CD14-positive monocyte (primary cell): ENCODE data around the gene TMEM132D. TPM values are rescaled to one million over a fixed set of nuclear protein-coding genes. Genes with fewer than 3 reads are reported as not detected.

Experiments used
- DNase-seq, 3 donors: peaks; one replicate each; pipeline ENCODE4 v3.0.0-alpha.2; 2011 to 2022
- H2AFZ ChIP-seq: 2 replicates; pipeline ENCODE4 v1.6.0; 2012; ENCODE audit warnings: mild to moderate bottlenecking, low read depth, low read length, inconsistent platforms; ENCODE audit not compliant: insufficient read depth, poor library complexity, severe bottlenecking
- H3K27ac ChIP-seq, 2 donors: 1 replicate in 1 of 2; 2 replicates in 1 of 2; pipeline ENCODE4 v1.5.1; 2012 to 2013; ENCODE audit warnings: low read length in 2 of 2, control low read depth in 1 of 2, inconsistent platforms in 1 of 2, low read depth in 1 of 2, mild to moderate bottlenecking in 1 of 2
- H3K27me3 ChIP-seq, 2 donors: one replicate each; pipeline versions ENCODE4 v1.6.0 to v1.6.1; 2011 to 2013; ENCODE audit warnings: low read length in 2 of 2; ENCODE audit not compliant: control insufficient read depth in 2 of 2, insufficient read depth in 2 of 2
- H3K36me3 ChIP-seq, 2 donors: replicated peaks in 1 of 2; 1 replicate in 1 of 2; 2 replicates in 1 of 2; pipeline versions ENCODE4 v1.5.1 to v1.6.1; 2012 to 2013; ENCODE audit warnings: low read length in 2 of 2, control low read depth in 1 of 2, inconsistent platforms in 1 of 2, mild to moderate bottlenecking in 1 of 2; ENCODE audit not compliant: insufficient read depth in 2 of 2, control insufficient read depth in 1 of 2
- H3K4me1 ChIP-seq, 2 donors: 1 replicate in 1 of 2; 2 replicates in 1 of 2; pipeline versions ENCODE4 v1.5.1 to v1.6.1; 2012 to 2013; ENCODE audit warnings: low read length in 2 of 2, control low read depth in 1 of 2, inconsistent platforms in 1 of 2, mild to moderate bottlenecking in 1 of 2, moderate library complexity in 1 of 2; ENCODE audit not compliant: insufficient read depth in 2 of 2, control insufficient read depth in 1 of 2
- H3K4me2 ChIP-seq: replicated peaks from 2 replicates; pipeline ENCODE3; 2012; ENCODE audit warnings: low read length, moderate library complexity, mild to moderate bottlenecking; ENCODE audit not compliant: poor library complexity, severe bottlenecking; ENCODE audit errors: extremely low read depth
- H3K4me3 ChIP-seq, 3 experiments: fragments of 200-600 bp in 1 of 3; sonication (generic) in 1 of 3; replicated peaks in 1 of 3; 1 replicate in 2 of 3; 2 replicates in 1 of 3; pipeline ENCODE4 v1.5.1; 2011 to 2013; ENCODE audit warnings: low read length in 3 of 3, mild to moderate bottlenecking in 3 of 3, control low read depth in 2 of 3, low read depth in 2 of 3, inconsistent platforms in 1 of 3, moderate library complexity in 1 of 3
- H3K79me2 ChIP-seq: 2 replicates; pipeline ENCODE4 v1.6.0; 2012; ENCODE audit warnings: mild to moderate bottlenecking, control low read depth, inconsistent platforms, low read length, moderate library complexity; ENCODE audit not compliant: insufficient read depth
- H3K9ac ChIP-seq: 2 replicates; pipeline ENCODE4 v1.6.0; 2017; ENCODE audit warnings: low read length, mild to moderate bottlenecking; ENCODE audit not compliant: insufficient read depth, poor library complexity, severe bottlenecking
- H3K9me3 ChIP-seq, 2 donors: replicated peaks in 1 of 2; 1 replicate in 1 of 2; 2 replicates in 1 of 2; pipeline versions ENCODE4 v1.5.1 to v1.6.1; 2012 to 2013; ENCODE audit warnings: low read length in 2 of 2, control low read depth in 1 of 2; ENCODE audit not compliant: control insufficient read depth in 1 of 2, insufficient read depth in 1 of 2
- H4K20me1 ChIP-seq: 2 replicates; pipeline ENCODE4 v1.6.0; 2012; ENCODE audit warnings: mild to moderate bottlenecking, low read length, control low read depth, moderate library complexity; ENCODE audit not compliant: insufficient read depth
- H3K27ac Mint-ChIP-seq, 7 donors: one replicate each; pipeline ENCODE4 v1.8.0; 2020; ENCODE audit warnings: mild to moderate bottlenecking in 7 of 7, mixed read lengths in 7 of 7, moderate library complexity in 6 of 7, inconsistent platforms in 2 of 7
- H3K27me3 Mint-ChIP-seq, 3 donors: one replicate each; pipeline ENCODE4 v1.8.0; 2021 to 2022; ENCODE audit warnings: low read depth in 3 of 3, mild to moderate bottlenecking in 3 of 3, mixed read lengths in 3 of 3, moderate library complexity in 3 of 3, inconsistent platforms in 1 of 3
- H3K36me3 Mint-ChIP-seq, 2 donors: one replicate each; pipeline ENCODE4 v1.8.0; 2020; ENCODE audit warnings: mixed read lengths in 2 of 2, inconsistent platforms in 1 of 2, mild to moderate bottlenecking in 1 of 2
- H3K4me1 Mint-ChIP-seq: one replicate; pipeline ENCODE4 v1.8.0; 2020; ENCODE audit warnings: mild to moderate bottlenecking, mixed read lengths
- H3K4me3 Mint-ChIP-seq, 2 donors: one replicate each; pipeline ENCODE4 v1.8.0; 2020; ENCODE audit warnings: mild to moderate bottlenecking in 2 of 2, mixed read lengths in 2 of 2, moderate library complexity in 1 of 2
- H3K9me3 Mint-ChIP-seq, 7 donors: one replicate each; pipeline ENCODE4 v1.8.0; 2020 to 2022; ENCODE audit warnings: mixed read lengths in 7 of 7, mild to moderate bottlenecking in 6 of 7, moderate library complexity in 6 of 7, inconsistent platforms in 2 of 7
- CTCF ChIP-seq: fragments of 200-600 bp; IDR thresholded peaks from one replicate; pipeline ENCODE4 v1.8.0; 2022; ENCODE audit warnings: antibody characterized with exemption, mild to moderate bottlenecking
- WGBS: methylation state at CpG from one replicate; pipeline ENCODE4 v1.1.5; 2013; ENCODE audit warnings: missing lambda C conversion rate; ENCODE audit not compliant: insufficient coverage; 5-methylcytosine and 5-hydroxymethylcytosine counted together
- intact Hi-C, 2 donors: fragments of 100-400 bp; cut with micrococcal nuclease; formaldehyde crosslinking; loops; one replicate each; pipeline versions ENCODE4 v1.15.0 to v1.15.1; 2023
- polyA plus RNA-seq, 3 donors: library from polyadenylated mRNA; depleted of rRNA in 1 of 3; unstranded in 2 of 3; stranded (reverse) in 1 of 3; fragments of 300-500 nt in 2 of 3; fragments of >200 nt in 1 of 3; fragmentation: Illumina TruSeq in 2 of 3; gene quantifications; 1 replicate in 2 of 3; 2 replicates in 1 of 3; pipeline ENCODE4 v1.2.3, GENCODE V29; 2012 to 2021

Gene TMEM132D
- polyA plus RNA-seq, 3 donors: 0.04 TPM; not detected in 2

GRCh38 chr12:129393357-129393937 is 510.4 kb downstream of the TMEM132D start:
- H3K4me1 Mint-ChIP-seq: no peaks in the 10 kb centered on the region
- H3K27ac Mint-ChIP-seq: no peak overlapping the region
- Histone ChIP-seq H3K9me3 (peaks cover 16 to 21% of the 10 kb centered on the region in 2 donors), H3K27ac (no peak overlapping the region), H4K20me1 (no peaks in the 10 kb centered on the region), H3K9ac (no peak overlapping the region), H3K79me2 (no peaks in the 10 kb centered on the region), H3K4me3 (no peak overlapping the region), H3K27me3 (no peaks in the 10 kb centered on the region), H2AFZ (no peak overlapping the region), H3K36me3 (no peaks in the 10 kb centered on the region), H3K4me2 (no peak overlapping the region), H3K4me1 (no peaks in the 10 kb centered on the region)
- H3K36me3 Mint-ChIP-seq: no peaks in the 10 kb centered on the region
- no peak for DNase-seq
- intact Hi-C loops: no loop called here
- peaks cover 0 to 11% (median 4%) of the 10 kb centered on the region in 7 donors for H3K9me3 Mint-ChIP-seq
- no peak for TF ChIP-seq CTCF
- H3K27me3 Mint-ChIP-seq: no peaks in the 10 kb centered on the region
- no peak overlapping the region for H3K4me3 Mint-ChIP-seq
- WGBS: 83% methylated on average over 3 of the region's 5 CpGs

GRCh38 chr12:129385637-129385990 is 518.2 kb downstream of the TMEM132D start:
- peaks cover 30 to 44% of the 10 kb centered on the region in 2 donors for H3K9me3 ChIP-seq
- H3K9me3 Mint-ChIP-seq: peaks cover 0 to 20% (median 5%) of the 10 kb centered on the region in 7 donors
- H3K27me3 ChIP-seq: no peaks in the 10 kb centered on the region
- WGBS: 82% methylated on average over 1 of the region's 1 CpG
- no peak for TF ChIP-seq CTCF
- H3K4me1 Mint-ChIP-seq: no peaks in the 10 kb centered on the region
- no peak overlapping the region for H3K4me3 Mint-ChIP-seq
- H3K27ac Mint-ChIP-seq: no peak overlapping the region
- intact Hi-C loops: no loop called here
- no peak overlapping the region for H3K27ac ChIP-seq
- H3K4me3 ChIP-seq: no peak overlapping the region
- H2AFZ ChIP-seq: no peak overlapping the region
- H3K4me1 ChIP-seq: no peaks in the 10 kb centered on the region
- no peaks in the 10 kb centered on the region for H3K36me3 ChIP-seq
- no peak for DNase-seq
- no peaks in the 10 kb centered on the region for H3K27me3 Mint-ChIP-seq
- H3K4me2 ChIP-seq: no peak overlapping the region
- no peaks in the 10 kb centered on the region for H4K20me1 ChIP-seq
- H3K9ac ChIP-seq: no peak overlapping the region
- no peaks in the 10 kb centered on the region for H3K36me3 Mint-ChIP-seq
- H3K79me2 ChIP-seq: no peaks in the 10 kb centered on the region
